Fibroblast of the aortic adventitia (primary cell): ENCODE measurements around the gene CACUL1. TPM values are rescaled to one million over a fixed set of nuclear protein-coding genes. Genes with fewer than 3 reads are reported as not detected.

ENCODE experiments used
- DNase-seq: peaks from one replicate; pipeline ENCODE4 v3.0.0-alpha.2; 2010; ENCODE audit warnings: low read depth
- H3K4me3 ChIP-seq: 2 replicates; pipeline ENCODE4 v1.5.1; 2011; ENCODE audit warnings: low read depth, mild to moderate bottlenecking, control low read depth, low read length, moderate library complexity
- total RNA-seq: library from RNA; depleted of rRNA; stranded (reverse); fragments of >200 nt; gene quantifications from 2 replicates; pipeline ENCODE4 v1.2.3, GENCODE V29; 2012; ENCODE audit warnings: low replicate concordance
- TF ChIP-seq, protein P1 (sequence below): IDR thresholded peaks from 2 replicates; pipeline ENCODE4 v1.5.1; 2011; ENCODE audit warnings: mild to moderate bottlenecking, low read length, control low read depth, inconsistent platforms; ENCODE audit not compliant: insufficient read depth

Gene CACUL1
- total RNA-seq, 1 donor = 29.6 TPM

DNA sequence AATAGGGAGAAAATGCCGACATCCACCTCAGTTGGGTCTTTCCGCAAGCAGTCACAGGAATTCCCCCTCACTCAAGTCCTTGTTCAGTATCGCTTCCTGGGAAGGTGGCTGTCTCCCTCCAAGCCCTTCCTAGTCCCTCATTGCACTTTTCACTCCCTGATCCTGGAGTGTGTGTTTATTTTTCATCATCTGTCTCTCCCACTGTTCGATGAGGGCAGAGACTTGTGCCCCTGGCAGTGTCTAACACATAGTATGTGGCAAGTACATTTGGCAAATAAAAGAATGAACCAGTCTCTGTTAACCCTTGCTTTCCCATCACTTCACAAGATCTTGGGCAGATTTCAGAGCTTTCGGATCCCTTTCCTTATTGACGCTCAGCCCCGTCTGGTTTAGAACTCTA, 24.0 kb upstream of the CACUL1 start:
- no peak overlapping the region for H3K4me3 ChIP-seq
- no peak for DNase-seq
- TF ChIP-seq, protein P1, sequence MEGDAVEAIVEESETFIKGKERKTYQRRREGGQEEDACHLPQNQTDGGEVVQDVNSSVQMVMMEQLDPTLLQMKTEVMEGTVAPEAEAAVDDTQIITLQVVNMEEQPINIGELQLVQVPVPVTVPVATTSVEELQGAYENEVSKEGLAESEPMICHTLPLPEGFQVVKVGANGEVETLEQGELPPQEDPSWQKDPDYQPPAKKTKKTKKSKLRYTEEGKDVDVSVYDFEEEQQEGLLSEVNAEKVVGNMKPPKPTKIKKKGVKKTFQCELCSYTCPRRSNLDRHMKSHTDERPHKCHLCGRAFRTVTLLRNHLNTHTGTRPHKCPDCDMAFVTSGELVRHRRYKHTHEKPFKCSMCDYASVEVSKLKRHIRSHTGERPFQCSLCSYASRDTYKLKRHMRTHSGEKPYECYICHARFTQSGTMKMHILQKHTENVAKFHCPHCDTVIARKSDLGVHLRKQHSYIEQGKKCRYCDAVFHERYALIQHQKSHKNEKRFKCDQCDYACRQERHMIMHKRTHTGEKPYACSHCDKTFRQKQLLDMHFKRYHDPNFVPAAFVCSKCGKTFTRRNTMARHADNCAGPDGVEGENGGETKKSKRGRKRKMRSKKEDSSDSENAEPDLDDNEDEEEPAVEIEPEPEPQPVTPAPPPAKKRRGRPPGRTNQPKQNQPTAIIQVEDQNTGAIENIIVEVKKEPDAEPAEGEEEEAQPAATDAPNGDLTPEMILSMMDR = no peak

DNA sequence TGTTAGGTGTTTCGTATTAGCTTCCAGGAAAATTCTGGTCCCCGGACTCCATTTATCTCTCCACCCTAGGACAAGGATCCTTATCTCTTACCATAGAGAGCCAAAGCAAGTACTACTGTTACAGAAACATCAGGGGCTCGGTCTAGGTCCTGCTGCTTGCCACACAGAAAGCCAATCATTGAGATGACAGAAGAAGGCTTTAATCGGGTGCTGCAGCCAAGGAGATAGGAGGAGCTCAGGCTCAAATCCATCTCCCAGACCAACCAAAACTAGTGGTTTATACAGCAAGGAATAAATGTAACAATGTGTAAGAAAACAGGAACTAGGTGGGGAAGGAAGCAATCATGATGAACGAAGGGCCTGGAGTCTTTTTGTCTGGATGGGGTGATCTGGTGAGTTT, 22.2 kb upstream of the CACUL1 start:
- TF ChIP-seq, protein P1 = no peak
- no peak for DNase-seq
- no peak overlapping the region for H3K4me3 ChIP-seq

DNA sequence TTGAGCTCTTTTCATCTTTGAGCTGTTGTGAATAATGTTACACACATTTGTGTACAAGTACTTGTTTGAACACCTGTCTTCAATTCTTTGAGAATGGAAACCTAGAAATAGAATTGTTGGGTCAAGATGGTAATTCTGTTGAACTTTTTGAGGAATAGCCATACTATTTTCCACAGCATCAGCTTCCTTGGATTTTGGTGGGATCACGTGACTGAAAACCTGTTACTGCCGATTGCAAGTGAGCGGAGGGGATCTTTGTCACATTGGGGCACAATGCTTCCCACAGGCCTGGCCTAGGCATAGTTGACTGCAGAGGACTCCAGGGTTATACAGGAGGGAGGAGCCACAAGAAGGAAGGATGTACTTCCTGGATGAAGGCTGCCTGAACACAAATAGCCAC, 21.3 kb upstream of the CACUL1 start:
- no peak for DNase-seq
- TF ChIP-seq, protein P1 = no peak
- no peak overlapping the region for H3K4me3 ChIP-seq

DNA sequence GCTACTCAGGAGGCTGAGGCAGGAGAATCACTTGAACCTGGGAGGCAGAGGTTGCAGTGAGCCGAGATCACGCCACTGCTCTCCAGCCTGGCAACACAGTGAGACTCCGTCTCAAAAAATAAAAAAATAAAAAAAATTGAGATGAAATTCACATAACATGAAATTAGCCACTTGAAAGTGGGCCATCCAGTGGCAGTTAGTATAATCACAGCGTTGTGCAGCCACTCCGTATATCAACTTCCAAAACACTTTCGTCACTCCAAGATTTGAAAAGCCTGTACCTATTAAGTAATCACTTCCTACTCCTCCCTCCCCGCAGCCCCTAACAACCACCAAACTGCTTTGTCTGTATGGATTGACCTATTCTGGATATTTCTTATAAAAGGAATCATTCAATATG, 20.7 kb upstream of the CACUL1 start:
- TF ChIP-seq, protein P1 = peak; percentile 10
- DNase-seq = no peak
- no peak overlapping the region for H3K4me3 ChIP-seq

DNA sequence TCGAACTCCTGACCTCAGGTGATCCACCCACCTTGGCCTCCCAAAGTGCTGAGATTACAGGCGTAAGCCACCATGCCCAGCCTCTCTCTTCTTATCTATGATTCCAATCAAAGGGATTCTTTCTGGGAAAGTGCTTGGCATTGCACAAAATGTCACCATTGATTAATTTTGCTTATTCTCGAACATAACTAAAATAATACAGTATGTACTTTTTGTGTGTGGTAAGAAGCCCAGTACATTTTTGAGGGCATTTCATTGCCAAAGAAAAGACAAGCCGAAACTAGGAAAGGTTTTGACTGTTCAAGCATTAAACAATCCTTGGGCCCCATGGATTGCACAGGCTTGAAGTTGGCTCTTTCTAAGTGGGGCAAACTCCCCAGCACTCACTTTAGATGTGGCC, 18.3 kb upstream of the CACUL1 start:
- no peak for DNase-seq
- TF ChIP-seq, protein P1 = no peak
- no peak overlapping the region for H3K4me3 ChIP-seq

DNA sequence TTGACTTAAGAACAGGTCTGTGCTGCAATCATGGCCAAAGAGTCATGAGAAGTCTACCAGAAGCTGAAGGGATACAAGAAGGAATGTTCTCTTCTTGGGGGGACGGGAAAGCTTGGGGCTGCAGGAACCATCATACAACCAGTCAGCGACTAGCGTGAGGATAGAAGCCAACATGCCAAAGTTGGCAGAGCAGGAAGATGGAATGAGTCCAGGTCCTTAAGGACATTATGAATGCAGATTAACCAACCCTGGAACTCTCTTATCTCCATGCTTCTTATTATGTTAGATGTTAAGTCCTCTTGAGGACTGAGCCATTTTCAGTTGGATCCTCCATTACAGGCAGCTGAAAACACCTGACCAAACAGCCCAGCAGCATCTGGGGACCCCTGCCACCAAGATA, 17.2 kb upstream of the CACUL1 start:
- no peak for DNase-seq
- TF ChIP-seq, protein P1 = no peak
- H3K4me3 ChIP-seq = no peak overlapping the region

DNA sequence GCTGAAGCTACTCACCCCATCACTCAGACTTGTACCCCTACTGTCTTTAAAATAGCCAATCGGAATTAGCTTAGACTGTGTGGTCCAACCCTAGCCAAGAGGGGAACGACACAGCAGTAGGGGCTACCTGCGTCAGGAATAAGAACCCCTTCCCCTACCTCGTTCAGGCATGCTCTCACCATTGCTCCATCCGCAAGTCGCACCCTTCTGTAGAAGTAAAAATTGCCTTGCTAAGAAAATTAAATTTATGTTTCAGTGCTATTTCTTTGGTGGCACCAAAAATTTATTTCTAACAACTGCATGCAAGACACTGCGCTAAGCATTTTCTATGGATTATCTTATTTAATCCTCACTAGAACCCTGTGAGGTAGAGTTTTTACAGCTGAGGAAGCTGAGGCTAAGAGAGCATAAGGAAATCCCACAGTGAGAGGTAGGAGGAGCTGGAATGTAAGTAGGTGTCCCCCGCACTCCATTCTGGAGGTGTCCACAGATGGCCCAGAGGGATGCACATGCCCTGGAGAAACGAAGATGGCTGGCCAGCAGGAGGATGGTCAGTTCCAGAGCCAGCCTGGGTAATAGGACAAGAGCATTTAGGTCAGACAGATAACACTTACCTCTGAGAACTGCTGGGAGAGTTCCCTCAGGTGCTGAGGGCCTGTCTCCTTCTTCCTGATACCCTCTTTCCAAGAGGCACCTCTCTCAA, 15.3 kb upstream of the CACUL1 start:
- TF ChIP-seq, protein P1 = no peak
- no peak for DNase-seq
- H3K4me3 ChIP-seq = no peak overlapping the region
